ENCODE results near the gene BSND.

GRCh38 chr1:54952950-54953718 lies 45.6 kb upstream of the BSND start:
- TF ChIP-seq CTCF (IDR thresholded peaks at IDR 0.05; ENCODE audit: low read depth, low read length) (no peak), EZH2phosphoT487 (IDR thresholded peaks at IDR 0.05; ENCODE audit: low read depth) (no peak)
